GM20000 (cell line): Measurements from ENCODE around the gene RHO.

Experiments used
- DNase-seq: peaks from one replicate; pipeline ENCODE4 v3.0.0; 2012; ENCODE audit warnings: low spot score
- CTCF ChIP-seq: IDR thresholded peaks from 2 replicates; pipeline ENCODE4 v1.5.1; 2012; ENCODE audit warnings: mild to moderate bottlenecking, control low read depth; ENCODE audit errors: extremely low read depth, missing control alignments

Gene RHO

GRCh38 chr3:129547241-129547640 is 18.8 kb downstream of the RHO start:
- no peak for DNase-seq
- no peak for TF ChIP-seq CTCF

GRCh38 chr3:129548104-129548965 is 19.9 kb downstream of the RHO start:
- no peak for TF ChIP-seq CTCF
- DNase-seq: no peak

- DNase-seq: no peak
Observed at GRCh38 chr3:129549006-129549800, 20.8 kb downstream of the RHO start.

GRCh38 chr3:129549805-129550204 is 21.4 kb downstream of the RHO start:
- no peak for DNase-seq
- no peak for TF ChIP-seq CTCF

More at GRCh38 chr3:129549006-129549800, 20.8 kb downstream of the RHO start:
- TF ChIP-seq CTCF: no peak

- TF ChIP-seq CTCF: no peak
- DNase-seq: no peak
Observed at GRCh38 chr3:129552287-129553050, 24.0 kb downstream of the RHO start.

- DNase-seq: no peak
- TF ChIP-seq CTCF: no peak
Observed at GRCh38 chr3:129553171-129553570, 24.7 kb downstream of the RHO start.

GRCh38 chr3:129553719-129554118 is 25.3 kb downstream of the RHO start:
- no peak for DNase-seq
- no peak for TF ChIP-seq CTCF
